Cardiac muscle cell (in vitro differentiated cells and primary cell): ENCODE data around the gene GRM1. TPM values are rescaled to one million over a fixed set of nuclear protein-coding genes. Genes with fewer than 3 reads are reported as not detected.

Experiments
- DNase-seq, 2 donors: peaks; one replicate each; pipeline versions ENCODE4 v3.0.0 to v3.0.0-alpha.2; 2010 to 2017; ENCODE audit warnings: low read depth in 1 of 2, low spot score in 1 of 2
- H3K27ac ChIP-seq: fragments of 200-600 bp; sonication (generic); 2 replicates; pipeline ENCODE4 v1.5.1; 2016
- H3K27me3 ChIP-seq: fragments of 200-600 bp; sonication (generic); 2 replicates; pipeline ENCODE4 v1.6.0; 2016; ENCODE audit warnings: control low read depth
- H3K36me3 ChIP-seq: fragments of 200-600 bp; sonication (generic); 2 replicates; pipeline ENCODE4 v1.5.1; 2016; ENCODE audit warnings: control low read depth
- H3K4me1 ChIP-seq: fragments of 200-600 bp; sonication (generic); 2 replicates; pipeline ENCODE4 v1.8.1; 2017; ENCODE audit warnings: low read depth, mild to moderate bottlenecking, mixed run types
- H3K4me3 ChIP-seq: fragments of 200-600 bp; sonication (generic); 2 replicates; pipeline ENCODE4 v1.5.1; 2016; ENCODE audit warnings: mild to moderate bottlenecking
- H3K9me3 ChIP-seq: fragments of 200-600 bp; sonication (generic); 2 replicates; pipeline ENCODE4 v1.5.1; 2017; ENCODE audit warnings: low read depth, mild to moderate bottlenecking, control low read depth
- polyA plus RNA-seq: library from polyadenylated mRNA; unstranded; fragments of >200 nt; fragmentation: Nextera tagmentation; extraction: Ambion mirVana; gene quantifications from 2 replicates; pipeline ENCODE4 v1.2.1, GENCODE V29; 2016
- total RNA-seq: library from RNA; depleted of rRNA; stranded (reverse); fragments of >200 nt; gene quantifications from 2 replicates; pipeline ENCODE4 v1.2.3, GENCODE V29; 2016
- TF ChIP-seq, protein P1 (sequence below): IDR thresholded peaks from 2 replicates; pipeline ENCODE4 v1.5.1; 2012; ENCODE audit warnings: low read depth, mild to moderate bottlenecking, low read length

GRM1 gene
- total and polyA plus RNA-seq, 2 experiments from 2014 or later = 0.54 TPM; not detected in 1

DNA sequence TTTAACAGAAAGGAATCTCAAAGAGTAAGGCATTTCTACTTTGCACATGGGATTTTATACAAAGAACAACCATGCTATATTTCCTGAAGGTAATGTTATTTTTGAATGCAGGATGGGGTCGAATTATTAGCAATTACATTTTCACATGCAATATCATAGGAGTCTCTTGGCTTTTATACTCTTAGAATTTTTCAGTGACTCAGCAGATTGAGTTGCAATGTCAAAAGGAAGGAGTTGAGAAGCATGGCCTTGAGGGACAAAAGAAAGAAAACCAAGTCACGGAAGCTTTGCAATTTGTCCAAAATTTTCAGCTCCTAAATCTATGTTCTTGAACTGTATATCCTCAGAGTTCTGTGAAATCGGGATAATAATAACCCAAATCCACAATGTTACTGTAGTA lies 181.1 kb downstream of the GRM1 start:
- DNase-seq = no peak
- H3K4me1 ChIP-seq = no peaks in the 10 kb centered on the region
- H3K4me3 ChIP-seq = no peak overlapping the region

DNA sequence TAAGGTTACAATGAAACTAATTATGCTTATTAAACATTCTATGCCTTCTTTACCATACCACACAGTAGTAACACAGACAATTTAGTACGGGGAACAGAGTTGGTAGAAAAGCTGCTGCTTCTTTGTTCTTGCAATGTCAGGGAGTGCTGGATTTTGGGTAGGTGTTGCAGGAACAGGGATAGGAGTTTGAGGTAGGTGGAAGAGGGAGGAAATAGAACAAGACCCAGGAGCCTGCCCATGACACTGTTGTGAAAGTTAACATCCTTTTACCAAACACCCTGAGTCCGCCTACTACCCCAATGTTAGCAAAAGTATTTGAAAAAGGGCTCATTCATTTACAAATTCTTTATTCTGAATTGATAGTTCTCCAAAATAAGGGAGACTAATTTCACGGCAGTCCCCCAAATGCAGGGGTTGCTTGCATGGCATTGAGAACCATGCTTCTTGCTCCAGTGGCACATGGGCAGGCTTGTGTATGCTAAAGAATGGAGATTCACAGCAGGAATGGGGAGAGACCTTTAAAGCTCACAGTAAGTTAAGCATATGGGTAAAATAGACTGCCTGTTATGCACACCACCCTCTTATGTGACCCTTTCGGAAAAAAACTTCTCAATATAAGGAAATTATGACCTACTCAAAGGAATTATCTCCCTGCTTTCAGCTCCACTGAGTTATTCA lies 181.7 kb downstream of the GRM1 start:
- H3K4me3 ChIP-seq = no peak overlapping the region
- no peaks in the 10 kb centered on the region for H3K4me1 ChIP-seq
- no peak overlapping the region for H3K27ac ChIP-seq
- no peaks in the 10 kb centered on the region for H3K9me3 ChIP-seq
- H3K27me3 ChIP-seq = no peaks in the 10 kb centered on the region
- TF ChIP-seq, protein P1, sequence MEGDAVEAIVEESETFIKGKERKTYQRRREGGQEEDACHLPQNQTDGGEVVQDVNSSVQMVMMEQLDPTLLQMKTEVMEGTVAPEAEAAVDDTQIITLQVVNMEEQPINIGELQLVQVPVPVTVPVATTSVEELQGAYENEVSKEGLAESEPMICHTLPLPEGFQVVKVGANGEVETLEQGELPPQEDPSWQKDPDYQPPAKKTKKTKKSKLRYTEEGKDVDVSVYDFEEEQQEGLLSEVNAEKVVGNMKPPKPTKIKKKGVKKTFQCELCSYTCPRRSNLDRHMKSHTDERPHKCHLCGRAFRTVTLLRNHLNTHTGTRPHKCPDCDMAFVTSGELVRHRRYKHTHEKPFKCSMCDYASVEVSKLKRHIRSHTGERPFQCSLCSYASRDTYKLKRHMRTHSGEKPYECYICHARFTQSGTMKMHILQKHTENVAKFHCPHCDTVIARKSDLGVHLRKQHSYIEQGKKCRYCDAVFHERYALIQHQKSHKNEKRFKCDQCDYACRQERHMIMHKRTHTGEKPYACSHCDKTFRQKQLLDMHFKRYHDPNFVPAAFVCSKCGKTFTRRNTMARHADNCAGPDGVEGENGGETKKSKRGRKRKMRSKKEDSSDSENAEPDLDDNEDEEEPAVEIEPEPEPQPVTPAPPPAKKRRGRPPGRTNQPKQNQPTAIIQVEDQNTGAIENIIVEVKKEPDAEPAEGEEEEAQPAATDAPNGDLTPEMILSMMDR = no peak
- no peak for DNase-seq
- no peaks in the 10 kb centered on the region for H3K36me3 ChIP-seq

More for the DNA sequence above, 181.1 kb downstream of the GRM1 start:
- H3K9me3 ChIP-seq = no peaks in the 10 kb centered on the region
- H3K27ac ChIP-seq = no peak overlapping the region
- H3K27me3 ChIP-seq = no peaks in the 10 kb centered on the region
- TF ChIP-seq, protein P1 = no peak
- no peaks in the 10 kb centered on the region for H3K36me3 ChIP-seq

DNA sequence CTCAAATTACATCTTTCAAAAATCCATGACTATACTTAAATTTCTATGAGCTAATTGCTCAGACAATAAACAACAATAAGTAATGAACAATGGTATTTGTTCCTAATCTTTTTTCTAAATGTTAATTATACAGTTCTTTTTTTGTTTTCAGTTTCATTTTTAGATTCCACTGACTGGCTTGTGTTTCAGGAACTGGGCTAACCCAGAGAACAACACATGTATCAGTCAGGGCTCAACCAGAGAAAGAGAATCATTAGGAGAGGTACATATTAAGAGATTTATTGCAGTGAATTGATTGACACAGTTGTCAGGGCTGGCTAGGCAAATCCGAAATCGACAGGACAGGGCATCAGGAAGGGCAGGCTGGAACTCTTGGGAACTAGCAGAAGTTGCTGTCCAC lies 182.8 kb downstream of the GRM1 start:
- TF ChIP-seq, protein P1 = no peak
- no peak for DNase-seq
- Histone ChIP-seq H3K27ac (no peak overlapping the region), H3K36me3 (no peaks in the 10 kb centered on the region), H3K9me3 (no peaks in the 10 kb centered on the region), H3K4me1 (no peaks in the 10 kb centered on the region), H3K4me3 (no peak overlapping the region), H3K27me3 (no peaks in the 10 kb centered on the region)

DNA sequence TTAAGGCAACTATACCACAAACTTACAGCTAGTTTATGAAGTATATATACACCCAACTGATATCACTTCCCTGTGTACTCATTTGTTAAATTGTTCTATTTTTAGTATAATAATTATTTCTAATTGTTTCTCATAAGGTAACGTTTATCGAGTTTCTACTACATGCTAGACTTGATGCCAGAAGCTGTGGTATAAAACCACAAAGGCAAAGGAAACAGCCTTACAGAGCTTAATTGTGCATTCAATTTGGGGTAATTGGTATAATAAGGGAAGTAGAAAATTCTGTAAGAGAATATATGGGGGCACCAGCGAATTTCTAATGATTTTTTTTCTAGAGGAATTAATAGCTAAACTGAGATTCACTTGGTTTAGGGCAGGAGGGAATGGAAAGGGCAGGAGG lies 183.9 kb downstream of the GRM1 start:
- no peaks in the 10 kb centered on the region for H3K36me3 ChIP-seq
- no peak for DNase-seq
- no peaks in the 10 kb centered on the region for H3K9me3 ChIP-seq
- TF ChIP-seq, protein P1 = no peak
- no peaks in the 10 kb centered on the region for H3K27me3 ChIP-seq
- H3K4me1 ChIP-seq = no peaks in the 10 kb centered on the region
- H3K27ac ChIP-seq = no peak overlapping the region
- H3K4me3 ChIP-seq = no peak overlapping the region

DNA sequence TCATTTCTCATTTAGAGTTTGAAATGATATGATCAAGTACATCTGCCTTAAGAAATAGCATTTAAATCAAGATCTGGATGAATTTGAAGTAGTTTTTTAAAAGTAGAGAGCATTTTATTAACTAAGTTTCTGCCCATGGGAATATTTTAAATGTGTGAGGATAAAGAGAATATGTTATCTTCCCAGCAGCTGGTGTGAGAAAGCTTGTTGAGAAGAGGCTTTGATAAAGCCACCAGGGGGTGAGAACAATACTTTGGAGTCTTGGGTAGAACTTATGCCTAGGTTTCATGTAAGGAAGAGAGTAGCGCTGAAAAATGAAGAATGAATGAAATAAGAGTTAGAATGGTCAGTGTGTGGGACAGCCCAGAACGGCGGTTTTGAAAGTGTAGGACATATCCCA lies 190.2 kb downstream of the GRM1 start:
- H3K9me3 ChIP-seq = no peaks in the 10 kb centered on the region
- H3K27me3 ChIP-seq = no peaks in the 10 kb centered on the region
- H3K27ac ChIP-seq = no peak overlapping the region
- no peak overlapping the region for H3K4me3 ChIP-seq
- TF ChIP-seq, protein P1 = no peak
- DNase-seq = no peak
- H3K4me1 ChIP-seq = no peaks in the 10 kb centered on the region
- no peaks in the 10 kb centered on the region for H3K36me3 ChIP-seq

DNA sequence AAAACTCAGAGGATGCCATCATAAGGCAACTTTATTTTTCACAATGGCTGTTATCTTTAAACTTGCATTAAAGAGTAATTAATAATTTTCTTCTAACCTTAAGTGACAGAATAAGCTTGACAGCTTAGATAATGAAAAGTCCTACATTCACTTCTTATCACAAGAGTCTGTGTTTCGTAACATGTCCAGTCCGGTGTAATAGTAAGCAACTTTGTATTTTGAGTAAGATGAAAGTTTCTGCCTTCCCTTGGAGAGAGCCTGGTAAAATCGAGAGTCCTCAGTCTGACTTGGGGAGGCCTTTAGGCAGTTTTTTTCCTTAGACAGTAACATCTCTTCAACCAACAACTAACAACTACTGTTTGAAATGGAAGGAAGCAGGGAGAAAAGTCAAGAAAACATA lies 195.6 kb downstream of the GRM1 start:
- H3K27ac ChIP-seq = no peak overlapping the region
- TF ChIP-seq, protein P1 = no peak
- DNase-seq = peak; percentile 6 to 21
- no peak overlapping the region for H3K4me3 ChIP-seq
- H3K4me1 ChIP-seq = no peaks in the 10 kb centered on the region
- no peaks in the 10 kb centered on the region for H3K9me3 ChIP-seq
- H3K27me3 ChIP-seq = no peaks in the 10 kb centered on the region
- H3K36me3 ChIP-seq = no peaks in the 10 kb centered on the region
